Neural progenitor cell (in vitro differentiated cells): ENCODE results near the gene ZNF18.

ENCODE experiments used
- EZH2 ChIP-seq: fragments of 200-600 bp; sonication (generic); IDR thresholded peaks from 2 replicates; pipeline ENCODE4 v1.6.1; 2017; ENCODE audit warnings: antibody characterized with exemption, mild to moderate bottlenecking, moderate library complexity
- EZH2phosphoT487 ChIP-seq: fragments of 200-600 bp; sonication (generic); IDR thresholded peaks from 2 replicates; pipeline ENCODE4 v1.6.1; 2017; ENCODE audit warnings: antibody characterized with exemption
- TF ChIP-seq, protein P1 (sequence below): fragments of 200-600 bp; sonication (generic); IDR thresholded peaks from 2 replicates; pipeline ENCODE4 v1.5.1; 2017; ENCODE audit warnings: antibody characterized with exemption, mild to moderate bottlenecking

DNA sequence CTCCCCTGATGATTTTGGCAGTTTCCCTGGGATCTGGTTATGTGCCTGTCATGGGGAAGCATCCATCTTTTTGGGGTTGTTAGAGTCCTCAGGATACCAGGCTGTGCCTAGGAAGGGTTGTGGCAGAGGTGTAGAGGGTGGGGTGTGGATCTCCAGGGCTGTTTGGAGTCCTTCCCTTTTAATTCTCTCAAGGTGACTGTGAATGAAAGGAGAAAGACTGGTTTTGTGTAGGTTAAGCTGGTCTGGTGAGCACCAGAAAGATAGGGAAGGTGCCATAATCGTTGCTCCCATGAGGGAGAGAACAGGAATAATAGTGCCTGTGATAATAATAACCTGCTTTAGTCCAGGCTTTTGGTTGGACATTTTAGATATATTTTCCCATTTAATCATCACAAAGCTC, 30.4 kb upstream of the ZNF18 start:
- TF ChIP-seq, protein P1, sequence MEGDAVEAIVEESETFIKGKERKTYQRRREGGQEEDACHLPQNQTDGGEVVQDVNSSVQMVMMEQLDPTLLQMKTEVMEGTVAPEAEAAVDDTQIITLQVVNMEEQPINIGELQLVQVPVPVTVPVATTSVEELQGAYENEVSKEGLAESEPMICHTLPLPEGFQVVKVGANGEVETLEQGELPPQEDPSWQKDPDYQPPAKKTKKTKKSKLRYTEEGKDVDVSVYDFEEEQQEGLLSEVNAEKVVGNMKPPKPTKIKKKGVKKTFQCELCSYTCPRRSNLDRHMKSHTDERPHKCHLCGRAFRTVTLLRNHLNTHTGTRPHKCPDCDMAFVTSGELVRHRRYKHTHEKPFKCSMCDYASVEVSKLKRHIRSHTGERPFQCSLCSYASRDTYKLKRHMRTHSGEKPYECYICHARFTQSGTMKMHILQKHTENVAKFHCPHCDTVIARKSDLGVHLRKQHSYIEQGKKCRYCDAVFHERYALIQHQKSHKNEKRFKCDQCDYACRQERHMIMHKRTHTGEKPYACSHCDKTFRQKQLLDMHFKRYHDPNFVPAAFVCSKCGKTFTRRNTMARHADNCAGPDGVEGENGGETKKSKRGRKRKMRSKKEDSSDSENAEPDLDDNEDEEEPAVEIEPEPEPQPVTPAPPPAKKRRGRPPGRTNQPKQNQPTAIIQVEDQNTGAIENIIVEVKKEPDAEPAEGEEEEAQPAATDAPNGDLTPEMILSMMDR = no peak
- no peak for TF ChIP-seq EZH2phosphoT487
- TF ChIP-seq EZH2 = no peak
